Measurements from ENCODE around the gene MPZL1.

The MPZL1 gene

GRCh38 chr1:167721617-167722151 lies at the start of gene MPZL1:
TSS of gene MPZL1 (plus strand) at chr1:167721982. CDS start at chr1:167722152, 170 bp downstream.
- DNase-seq (ENCODE audit: low spot score) = peak; percentile 94

DNA sequence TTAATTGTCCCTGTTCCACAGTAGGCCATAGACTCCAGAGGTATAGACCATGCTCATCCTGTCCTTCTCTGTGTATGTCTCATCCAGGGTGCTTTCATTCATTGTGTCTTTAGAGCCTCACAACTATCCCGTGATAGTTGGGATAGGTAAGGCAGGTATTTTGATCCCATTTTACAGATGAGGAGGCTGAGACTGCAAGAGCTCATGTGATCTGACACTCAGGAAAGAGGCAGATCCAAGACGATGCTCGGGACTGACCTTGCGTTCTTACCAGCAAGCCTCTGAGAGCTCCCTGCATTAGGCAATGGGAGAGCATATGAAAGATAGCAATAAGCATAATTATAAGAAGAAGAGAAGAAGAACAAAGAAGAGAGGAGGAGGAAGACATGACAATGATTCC lies 49.0 kb upstream of the MPZL1 start:
- DNase-seq (ENCODE audit: low spot score) = no peak

DNA sequence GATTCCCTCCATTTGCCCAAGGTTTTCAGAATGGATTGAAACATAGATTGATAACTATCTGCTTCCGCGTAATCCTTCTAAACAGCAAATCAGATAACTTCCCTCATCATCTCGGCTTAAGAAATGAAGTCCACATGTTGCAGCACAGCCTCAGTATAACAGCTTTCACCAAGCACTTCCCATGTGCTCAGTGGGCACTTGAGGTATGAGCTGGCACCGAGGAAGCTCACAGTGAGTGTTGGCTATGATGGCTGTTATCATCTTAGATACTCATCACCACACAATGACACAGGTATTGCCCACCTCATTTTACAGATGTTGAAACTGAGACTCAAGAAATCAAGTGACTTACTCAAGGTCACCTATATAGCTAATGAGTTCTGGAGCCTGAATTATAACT lies 48.5 kb upstream of the MPZL1 start:
- no peak for DNase-seq (ENCODE audit: low spot score)

GRCh38 chr1:167674156-167674555 lies 47.6 kb upstream of the MPZL1 start:
- DNase-seq (ENCODE audit: low spot score) = no peak

GRCh38 chr1:167675440-167675839 lies 46.3 kb upstream of the MPZL1 start:
- DNase-seq (ENCODE audit: low spot score) = no peak

GRCh38 chr1:167676205-167676915 lies 45.4 kb upstream of the MPZL1 start:
- DNase-seq (ENCODE audit: low spot score) = no peak

GRCh38 chr1:167676916-167677848 lies 44.6 kb upstream of the MPZL1 start:
- no peak for DNase-seq (ENCODE audit: low spot score)

- no peak for DNase-seq (ENCODE audit: low spot score)
Measured at GRCh38 chr1:167678422-167678821, 43.4 kb upstream of the MPZL1 start.

- no peak for DNase-seq (ENCODE audit: low spot score)
Measured at GRCh38 chr1:167678838-167679237, 42.9 kb upstream of the MPZL1 start.

GRCh38 chr1:167679714-167680113 lies 42.1 kb upstream of the MPZL1 start:
- peak; percentile 16 for DNase-seq (ENCODE audit: low spot score)

DNA sequence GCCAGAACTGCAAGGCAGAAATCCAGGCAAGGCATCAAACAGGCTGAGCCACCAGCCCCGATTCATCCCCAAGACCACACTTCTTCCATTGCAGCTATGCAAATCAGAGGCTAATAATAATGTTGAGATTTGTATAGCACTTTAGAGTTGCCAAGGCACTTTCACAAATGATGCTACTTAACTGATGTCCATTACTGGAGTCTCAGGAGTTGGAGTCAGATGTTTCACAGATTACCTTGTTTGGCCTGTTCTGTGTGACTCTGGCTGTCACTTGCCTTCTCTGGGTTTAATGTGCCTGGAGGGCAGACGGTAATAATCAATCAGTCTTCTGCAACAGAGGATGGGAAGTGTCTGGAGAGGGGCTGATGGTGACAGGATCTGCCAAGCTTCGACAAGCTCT lies 40.8 kb upstream of the MPZL1 start:
- no peak for DNase-seq (ENCODE audit: low spot score)

- no peak for DNase-seq (ENCODE audit: low spot score)
Measured at GRCh38 chr1:167681451-167682098, 40.2 kb upstream of the MPZL1 start.

- no peak for DNase-seq (ENCODE audit: low spot score)
Measured at GRCh38 chr1:167683226-167683625, 38.6 kb upstream of the MPZL1 start.

DNA sequence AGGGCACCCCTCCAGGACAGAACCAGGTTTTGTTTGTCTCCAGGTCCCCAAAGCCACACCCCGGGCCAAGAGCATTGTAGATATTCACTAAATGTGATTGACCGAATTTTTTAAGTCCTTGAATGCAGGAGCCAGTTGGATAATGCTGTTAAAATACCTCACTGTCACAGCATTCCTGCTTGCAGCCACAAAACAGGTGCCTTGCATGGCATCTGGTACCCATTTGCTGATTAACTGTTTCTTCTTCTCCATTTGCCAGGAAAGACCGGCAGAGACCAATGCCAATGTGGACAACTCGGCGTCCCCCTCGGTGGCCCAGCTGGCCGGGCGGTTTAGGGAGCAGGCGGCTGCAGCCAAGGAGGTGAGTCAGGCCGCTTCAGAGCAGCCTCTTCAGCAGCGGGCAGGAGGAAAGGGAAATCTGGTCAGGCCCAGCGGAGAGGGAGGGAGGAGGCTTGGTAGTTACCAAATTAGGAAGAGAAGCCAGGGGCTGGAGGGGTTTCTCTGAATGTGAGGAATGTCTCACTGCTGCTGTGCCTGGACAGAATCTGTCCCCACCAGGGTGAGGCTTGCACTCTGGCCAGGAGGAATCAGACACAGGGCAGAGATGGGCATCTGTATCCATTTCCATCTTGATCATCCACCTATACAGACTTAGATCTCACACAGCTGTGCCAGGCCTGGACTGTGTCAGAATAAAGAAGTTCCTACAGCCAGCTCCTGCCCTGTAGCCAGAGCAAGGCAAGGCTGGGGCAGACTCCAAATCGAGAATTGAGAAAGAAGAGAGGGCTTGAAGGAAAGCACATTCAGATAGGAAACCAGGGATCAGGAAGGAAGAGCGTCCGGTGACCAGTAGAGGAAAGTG lies 37.9 kb upstream of the MPZL1 start:
- no peak for DNase-seq (ENCODE audit: low spot score)

DNA sequence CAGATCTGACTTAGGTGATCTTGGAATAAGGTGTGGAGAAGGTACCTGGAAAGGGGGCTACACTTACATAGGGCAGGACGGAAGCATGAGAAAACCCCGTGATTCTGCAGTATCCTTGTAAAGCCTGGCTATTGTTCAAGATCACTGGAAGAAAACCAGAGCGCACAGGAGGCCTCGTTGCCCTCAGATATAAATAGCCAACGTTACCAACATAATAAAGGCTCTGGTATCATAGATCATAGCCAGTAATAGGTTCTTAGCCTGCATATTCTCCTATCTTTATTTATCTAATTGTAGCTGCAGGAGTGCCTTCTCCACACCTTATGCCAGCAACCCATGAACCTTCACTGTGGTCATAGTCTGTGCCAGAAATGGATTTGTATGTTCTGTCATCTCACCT lies 35.9 kb upstream of the MPZL1 start:
- DNase-seq (ENCODE audit: low spot score) = no peak

GRCh38 chr1:167687919-167688519 lies 33.8 kb upstream of the MPZL1 start:
- DNase-seq (ENCODE audit: low spot score) = peak; percentile 79

- DNase-seq (ENCODE audit: low spot score) = no peak
Measured at GRCh38 chr1:167689567-167689920, 32.2 kb upstream of the MPZL1 start.

DNA sequence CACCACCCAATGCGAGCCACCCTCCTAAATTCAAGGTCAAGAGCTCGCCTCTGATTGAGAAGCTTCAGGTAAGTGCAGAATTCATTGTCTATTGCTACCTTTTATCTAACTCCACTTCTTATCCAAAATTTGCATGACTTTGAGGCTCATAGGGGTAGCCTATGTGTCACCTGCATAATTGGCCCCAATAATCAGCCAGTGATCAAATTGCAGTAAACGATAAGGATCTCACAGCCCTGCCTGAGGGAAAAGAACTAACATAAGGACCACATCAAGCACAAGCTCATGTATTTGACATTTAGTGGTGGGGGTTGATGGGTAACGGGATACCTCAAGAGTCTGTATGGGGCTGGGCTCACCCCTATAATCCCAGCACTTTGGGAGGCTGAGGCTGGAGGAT lies 31.7 kb upstream of the MPZL1 start:
- no peak for DNase-seq (ENCODE audit: low spot score)

DNA sequence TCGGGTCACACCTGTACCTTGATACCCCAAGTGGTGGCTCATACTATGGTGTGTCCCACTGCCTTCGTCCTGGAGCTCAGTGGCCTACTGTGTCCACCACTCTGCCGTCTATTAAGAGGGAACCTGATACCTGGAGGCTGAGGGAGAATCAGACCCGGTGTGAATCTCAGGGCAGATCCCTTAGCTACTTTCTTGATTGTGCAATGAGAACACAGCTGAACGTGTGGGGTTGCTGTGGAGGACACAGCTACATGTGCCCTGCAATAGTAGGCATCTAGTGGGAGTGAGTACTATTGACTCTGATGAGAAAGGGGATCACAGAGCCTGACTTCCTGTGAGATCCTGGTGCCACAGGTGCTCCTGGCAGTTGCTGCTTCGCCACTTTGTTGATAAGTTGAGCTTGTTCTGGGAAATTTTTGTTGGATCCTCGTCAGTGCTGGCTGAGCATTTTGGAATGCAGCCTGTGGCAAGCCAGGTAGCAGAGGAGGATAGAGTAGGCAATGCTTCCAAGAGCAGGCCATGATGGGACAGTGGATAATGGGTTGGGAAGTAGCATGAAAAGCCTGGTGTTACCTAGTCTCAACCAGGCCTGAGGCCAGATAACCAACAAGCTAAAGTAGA lies 28.2 kb upstream of the MPZL1 start:
- no peak for DNase-seq (ENCODE audit: low spot score)

GRCh38 chr1:167694691-167695090 lies 27.1 kb upstream of the MPZL1 start:
- no peak for DNase-seq (ENCODE audit: low spot score)

DNA sequence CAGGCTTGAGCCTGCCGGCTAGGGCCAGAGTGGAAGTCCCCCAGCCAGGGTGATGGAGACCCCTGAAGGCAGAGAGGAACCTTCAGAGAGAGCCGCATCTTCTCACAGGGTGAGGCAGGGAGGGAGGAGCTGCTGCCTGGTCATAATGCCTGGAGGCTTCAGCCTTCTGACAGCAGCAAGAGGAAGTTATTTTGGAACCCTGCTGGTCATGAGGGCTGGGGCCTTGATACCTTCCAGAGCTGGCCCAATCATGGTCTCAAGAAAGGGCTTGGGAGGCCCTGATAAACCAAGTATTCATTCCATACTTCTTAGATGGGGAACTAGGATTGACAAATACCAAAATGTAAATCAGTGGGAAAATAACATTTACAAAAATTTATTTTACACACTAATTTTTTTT lies 26.6 kb upstream of the MPZL1 start:
- DNase-seq (ENCODE audit: low spot score) = no peak
